ENCODE data around the gene TTC36.
"Not testable (repeated sequence)": the region's sequence is repeated elsewhere in the genome, so short reads cannot be mapped to it uniquely, and the experiment has no call there.

The TTC36 gene

DNA sequence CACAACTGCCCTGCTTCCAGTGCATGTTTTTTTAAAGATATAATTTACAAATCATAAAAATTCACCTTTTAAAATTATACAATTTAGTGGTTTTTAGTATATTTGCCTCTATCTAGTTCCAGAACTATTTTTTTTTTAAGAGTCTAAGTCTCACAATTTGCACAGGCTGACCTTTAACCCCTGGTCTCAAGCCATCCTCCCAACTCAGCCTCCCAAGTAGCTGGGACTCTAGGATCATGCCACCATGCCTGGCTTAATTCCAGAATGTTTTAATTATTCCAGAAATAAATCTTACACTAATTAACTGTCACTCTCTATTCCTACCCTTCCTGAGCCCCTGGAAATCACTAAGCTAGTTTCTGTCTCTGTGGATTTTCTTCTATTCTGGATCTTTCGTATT, 43.5 kb downstream of the TTC36 start:
- TF ChIP-seq, protein P1, sequence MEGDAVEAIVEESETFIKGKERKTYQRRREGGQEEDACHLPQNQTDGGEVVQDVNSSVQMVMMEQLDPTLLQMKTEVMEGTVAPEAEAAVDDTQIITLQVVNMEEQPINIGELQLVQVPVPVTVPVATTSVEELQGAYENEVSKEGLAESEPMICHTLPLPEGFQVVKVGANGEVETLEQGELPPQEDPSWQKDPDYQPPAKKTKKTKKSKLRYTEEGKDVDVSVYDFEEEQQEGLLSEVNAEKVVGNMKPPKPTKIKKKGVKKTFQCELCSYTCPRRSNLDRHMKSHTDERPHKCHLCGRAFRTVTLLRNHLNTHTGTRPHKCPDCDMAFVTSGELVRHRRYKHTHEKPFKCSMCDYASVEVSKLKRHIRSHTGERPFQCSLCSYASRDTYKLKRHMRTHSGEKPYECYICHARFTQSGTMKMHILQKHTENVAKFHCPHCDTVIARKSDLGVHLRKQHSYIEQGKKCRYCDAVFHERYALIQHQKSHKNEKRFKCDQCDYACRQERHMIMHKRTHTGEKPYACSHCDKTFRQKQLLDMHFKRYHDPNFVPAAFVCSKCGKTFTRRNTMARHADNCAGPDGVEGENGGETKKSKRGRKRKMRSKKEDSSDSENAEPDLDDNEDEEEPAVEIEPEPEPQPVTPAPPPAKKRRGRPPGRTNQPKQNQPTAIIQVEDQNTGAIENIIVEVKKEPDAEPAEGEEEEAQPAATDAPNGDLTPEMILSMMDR (IDR thresholded peaks at IDR 0.05; ENCODE audit: insufficient read depth, low read length, missing control alignments): no peak
- DNase-seq (ENCODE audit: low read depth, low spot score): no peak
- H3K4me3 ChIP-seq (ENCODE audit: low read depth, low read length): no peak overlapping the region
- CTCF ChIA-PET: interaction anchor here (1.0 to 3.0 kb wide), 2 partner anchors 24 to 36 kb away, joined by 4 to 10 read pairs; partner anchors contain the start of gene PHLDB1
- POLR2A ChIA-PET: interaction anchor here (2.1 kb wide), 1 partner anchor 48 kb away, joined by 6 read pairs; no protein-coding TSS in a partner anchor

DNA sequence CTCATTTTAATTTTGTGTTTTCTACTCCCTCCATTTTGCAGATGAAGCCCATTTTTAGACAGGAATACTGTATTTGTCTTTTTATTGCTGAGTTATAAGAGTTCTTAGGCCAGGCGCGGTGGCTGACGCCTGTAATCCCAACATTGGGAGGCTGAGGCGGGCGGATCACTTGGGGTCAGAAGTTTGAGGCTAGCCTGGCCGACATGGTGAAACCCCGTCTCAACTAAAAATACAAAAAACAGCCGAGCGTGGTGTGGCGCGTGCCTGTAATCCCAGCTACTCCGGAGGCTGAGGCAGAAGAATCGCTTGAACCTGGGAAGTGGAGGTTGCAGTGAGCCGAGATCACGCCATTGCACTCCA, 44.4 kb downstream of the TTC36 start:
- POLR2A ChIA-PET: interaction anchor here (1.3 to 2.1 kb wide), 2 partner anchors 37 to 47 kb away, joined by 6 read pairs; no protein-coding TSS in a partner anchor
- not testable (repeated sequence) for DNase-seq (ENCODE audit: low read depth, low spot score)

DNA sequence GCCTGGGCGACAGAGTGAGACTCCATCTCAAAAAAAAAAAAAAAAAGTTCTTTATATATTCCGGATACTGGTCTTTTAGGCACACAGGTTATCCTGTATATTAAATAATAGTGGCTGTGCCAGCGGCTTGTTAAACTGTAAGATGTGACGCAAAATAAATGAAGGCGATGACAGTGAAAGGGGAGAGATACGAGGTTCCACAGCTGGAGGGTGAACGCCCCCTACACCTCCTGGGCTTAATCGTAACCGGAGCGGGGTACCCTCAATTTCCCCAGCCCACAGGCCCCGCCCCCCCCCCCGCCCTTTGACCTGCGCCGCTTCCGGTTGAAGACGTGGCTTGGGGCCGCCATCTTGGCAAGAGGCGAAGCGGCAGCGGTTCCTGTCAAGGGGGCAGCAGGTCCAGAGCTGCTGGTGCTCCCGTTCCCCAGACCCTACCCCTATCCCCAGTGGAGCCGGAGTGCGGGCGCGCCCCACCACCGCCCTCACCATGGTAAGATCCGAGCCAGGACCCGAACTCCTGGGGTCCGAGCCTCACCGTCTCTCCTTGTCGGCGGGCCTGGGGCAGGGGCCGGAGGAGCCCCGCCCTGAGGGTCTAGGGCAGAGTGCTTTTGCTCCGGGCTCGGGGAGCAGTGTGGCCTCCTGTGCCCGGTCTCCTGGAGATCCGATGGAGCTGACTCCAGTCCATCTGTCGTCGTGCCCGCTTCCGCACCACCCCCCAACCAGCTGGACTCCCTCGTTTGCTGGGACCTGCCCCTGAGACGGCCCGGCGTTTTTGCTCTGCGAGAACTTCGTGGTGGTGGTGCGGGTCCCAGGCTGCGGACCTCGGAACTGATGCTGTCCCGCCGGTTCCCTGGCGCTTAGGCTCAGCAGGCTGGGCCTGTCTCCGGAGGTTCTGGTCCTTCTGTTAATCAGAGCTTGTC, 45.0 kb downstream of the TTC36 start, which contains the start of gene ARCN1:
TSS of gene ARCN1 (plus strand) at position 349 of the 920 bp plus-strand sequence. CDS start at position 488, 139 bp downstream.
- H3K4me3 ChIP-seq (ENCODE audit: low read depth, low read length): peak within 1 kb of the TSS; percentile 97
- TF ChIP-seq, protein P1 (IDR thresholded peaks at IDR 0.05; ENCODE audit: insufficient read depth, low read length, missing control alignments): no peak
- POLR2A ChIA-PET: interaction anchor here (0.6 to 2.1 kb wide), 3 partner anchors 36 to 54 kb away, joined by 3 to 6 read pairs (median 6); no protein-coding TSS in a partner anchor
- CTCF ChIA-PET: interaction anchor here (1.2 to 3.4 kb wide), 3 partner anchors 13 to 35 kb away, joined by 3 to 11 read pairs (median 10); partner anchors contain the start of gene PHLDB1
- no peak for DNase-seq (ENCODE audit: low read depth, low spot score)

More for the DNA sequence above, 44.4 kb downstream of the TTC36 start:
- H3K4me3 ChIP-seq (ENCODE audit: low read depth, low read length): peak overlapping the region; percentile 97
- CTCF ChIA-PET: interaction anchor here (1.2 to 3.0 kb wide), 2 partner anchors 13 to 24 kb away, joined by 3 to 10 read pairs; no protein-coding TSS in a partner anchor

DNA sequence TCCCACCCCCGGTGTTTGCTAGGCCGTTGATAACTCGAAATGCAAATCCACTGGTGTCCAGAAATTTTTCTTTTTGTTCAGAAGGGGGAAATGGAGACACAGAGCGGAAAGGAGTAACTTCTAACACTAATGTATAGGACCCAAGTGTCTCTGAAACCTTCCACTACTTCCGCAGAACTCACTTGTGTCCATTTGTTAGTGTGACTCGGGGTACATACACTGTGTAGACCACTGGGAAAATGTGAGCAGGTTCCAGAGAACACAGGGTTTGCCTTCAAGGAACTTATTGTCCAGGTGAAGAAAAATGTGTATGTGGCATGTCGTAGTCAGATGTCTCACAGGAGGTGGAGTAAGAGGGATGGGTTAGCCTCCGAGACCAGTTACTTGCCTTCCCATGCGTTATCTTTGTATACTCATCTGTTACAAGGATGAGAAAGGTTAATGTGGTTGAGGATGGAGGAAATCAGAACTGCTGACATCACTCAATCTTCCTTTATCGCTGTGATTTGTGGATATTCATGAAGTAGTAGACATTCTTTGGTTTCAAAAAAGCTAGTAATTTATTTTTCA, 45.8 kb downstream of the TTC36 start:
- H3K4me3 ChIP-seq (ENCODE audit: low read depth, low read length): peak overlapping the region; percentile 97
- TF ChIP-seq, protein P1 (IDR thresholded peaks at IDR 0.05; ENCODE audit: insufficient read depth, low read length, missing control alignments): no peak
- DNase-seq (ENCODE audit: low read depth, low spot score): no peak
- ChIA-PET CTCF (interaction anchor here (3.0 to 3.4 kb wide), 2 partner anchors 22 to 34 kb away, joined by 10 to 11 read pairs; partner anchors contain the start of gene PHLDB1), POLR2A (interaction anchor here (1.3 kb wide), 1 partner anchor 36 kb away, joined by 6 read pairs; no protein-coding TSS in a partner anchor)

DNA sequence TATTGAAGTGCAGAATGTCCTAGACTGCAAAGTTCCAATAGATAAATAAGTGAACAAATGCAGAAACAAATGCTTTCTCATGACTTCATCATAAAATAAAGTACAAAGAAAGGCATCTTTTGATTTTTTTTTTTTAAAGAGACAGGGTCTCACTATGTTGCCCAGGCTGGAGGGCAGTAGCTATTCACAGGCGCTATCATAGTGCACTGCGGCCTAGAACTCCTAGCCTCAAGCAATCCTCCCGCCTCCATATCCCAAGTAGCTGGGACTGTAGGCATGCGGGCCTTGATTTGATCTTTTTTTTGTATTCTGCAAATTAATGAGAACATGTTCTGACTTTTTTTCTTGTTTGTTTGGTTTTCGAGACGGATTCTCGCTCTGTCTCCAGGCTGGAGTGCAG, 47.4 kb downstream of the TTC36 start:
- TF ChIP-seq, protein P1 (IDR thresholded peaks at IDR 0.05; ENCODE audit: insufficient read depth, low read length, missing control alignments): no peak
- peak overlapping the region; percentile 97 for H3K4me3 ChIP-seq (ENCODE audit: low read depth, low read length)
- ChIA-PET POLR2A (no interaction called here), CTCF (interaction anchor here (0.9 to 3.4 kb wide), 3 partner anchors 8 to 32 kb away, joined by 3 to 11 read pairs (median 3); partner anchors contain the start of gene PHLDB1)
- no peak for DNase-seq (ENCODE audit: low read depth, low spot score)

DNA sequence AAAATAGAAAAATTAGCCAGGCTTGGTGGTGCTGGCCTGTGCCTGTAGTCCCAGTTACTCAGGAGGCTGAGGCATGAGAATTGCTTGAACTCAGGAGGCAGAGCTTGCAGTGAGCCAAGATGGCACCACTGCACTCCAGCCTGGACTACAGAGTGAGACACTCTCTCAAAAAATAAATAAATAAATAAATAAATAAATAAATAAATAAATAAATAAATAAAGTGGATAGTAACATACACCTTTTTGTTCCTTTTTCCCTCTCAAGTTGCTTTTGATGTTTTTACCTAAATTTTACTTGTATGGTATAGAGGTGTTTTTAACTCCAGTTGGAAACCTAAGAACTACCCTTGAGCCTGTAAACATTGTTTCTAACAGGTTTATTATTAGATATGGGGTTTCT, 50.7 kb downstream of the TTC36 start:
- POLR2A ChIA-PET: not testable (repeated sequence)

More for the DNA sequence above, 50.7 kb downstream of the TTC36 start:
- CTCF ChIA-PET: interaction anchor here (0.8 to 1.4 kb wide), 4 partner anchors 15 to 29 kb away, joined by 3 to 9 read pairs (median 4); partner anchors contain the start of gene PHLDB1
- not testable (repeated sequence) for H3K4me3 ChIP-seq (ENCODE audit: low read depth, low read length); DNase-seq (ENCODE audit: low read depth, low spot score)

All from AG04449 (cell line).